Subcutaneous adipose tissue (tissue), 4 donors: ENCODE results near the gene NDUFAF4. TPM values are rescaled to one million over a fixed set of nuclear protein-coding genes. Genes with fewer than 3 reads are reported as not detected.

ENCODE experiments used
- CTCF ChIP-seq: fragments of 450-650 bp; IDR thresholded peaks from one replicate; pipeline ENCODE4 v1.5.1; 2016; ENCODE audit warnings: low read depth, mild to moderate bottlenecking, control low read depth, antibody characterized with exemption, moderate library complexity
- total RNA-seq, 4 donors: library from RNA; depleted of rRNA; stranded (reverse); fragments of >200 nt; gene quantifications; one replicate each; pipeline ENCODE4 v1.1.0, GENCODE V29; 2016

Gene NDUFAF4
- total RNA-seq, 4 donors from 2014 or later: 11.0 to 83.8 (median 15.3) TPM

- no peak for TF ChIP-seq CTCF
These were observed 19.4 kb upstream of the NDUFAF4 start for GRCh38 chr6:96917098-96917497.

DNA sequence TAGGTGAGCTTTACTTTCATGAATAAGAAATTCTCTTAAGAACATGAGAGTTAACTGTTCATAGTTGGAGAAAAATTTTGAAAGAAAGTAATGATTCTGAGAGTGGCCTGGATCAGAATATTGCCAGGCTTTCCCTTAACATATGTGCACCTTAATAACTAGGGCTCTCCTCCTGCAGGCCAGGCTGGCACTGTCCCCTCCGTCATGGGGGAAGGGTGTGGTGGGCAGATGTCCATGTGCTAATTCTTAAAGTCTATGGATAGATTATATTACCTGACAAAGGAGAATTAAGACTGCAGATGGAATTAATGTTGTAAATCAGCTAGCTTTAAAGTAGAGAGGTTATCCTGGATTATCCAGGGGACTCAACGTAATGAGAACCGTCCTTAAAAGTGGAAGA is 15.9 kb upstream of the NDUFAF4 start:
- TF ChIP-seq CTCF: no peak

DNA sequence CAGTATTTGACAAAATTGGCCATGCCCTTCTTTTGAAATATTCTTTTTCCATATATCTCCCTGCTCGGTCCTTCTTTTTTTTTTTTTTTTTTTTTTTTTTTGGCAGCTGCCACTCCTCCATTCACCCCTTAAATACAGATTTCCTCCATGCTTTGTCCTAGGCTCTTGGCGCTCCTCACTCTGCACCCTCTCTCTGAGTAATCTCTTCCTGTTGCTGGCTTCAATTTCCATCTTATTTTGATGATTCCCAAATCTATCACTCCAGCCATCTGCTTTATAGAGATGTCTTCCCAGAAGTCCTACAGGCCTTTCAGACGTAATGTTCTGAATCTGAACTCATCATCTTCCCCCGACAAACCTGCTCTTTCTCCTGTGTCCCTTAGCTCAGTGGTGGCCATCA is 14.1 kb upstream of the NDUFAF4 start:
- no peak for TF ChIP-seq CTCF

DNA sequence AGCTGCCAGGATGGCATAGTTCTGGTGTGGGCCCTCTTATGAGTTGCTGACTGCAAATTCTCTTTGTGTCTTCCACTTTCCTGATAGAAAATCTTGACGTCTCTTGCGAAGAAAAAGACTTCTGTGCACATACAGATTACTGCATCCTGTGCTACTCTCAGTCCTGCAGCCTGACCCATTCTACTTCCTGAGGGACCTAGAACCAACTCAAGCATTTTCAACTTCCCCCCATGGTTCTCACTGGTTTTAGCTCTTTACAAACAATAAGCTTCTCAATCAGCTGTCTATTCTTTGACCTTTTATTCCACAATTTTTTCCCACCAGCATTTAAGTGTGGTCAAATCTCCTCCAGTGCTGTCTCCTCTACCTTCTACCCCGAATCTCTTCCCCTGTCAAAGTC is 13.5 kb upstream of the NDUFAF4 start:
- TF ChIP-seq CTCF: no peak

- TF ChIP-seq CTCF: no peak
These were observed 12.1 kb upstream of the NDUFAF4 start for GRCh38 chr6:96909811-96910210.

GRCh38 chr6:96907498-96907897 is 9.8 kb upstream of the NDUFAF4 start:
- TF ChIP-seq CTCF: no peak

DNA sequence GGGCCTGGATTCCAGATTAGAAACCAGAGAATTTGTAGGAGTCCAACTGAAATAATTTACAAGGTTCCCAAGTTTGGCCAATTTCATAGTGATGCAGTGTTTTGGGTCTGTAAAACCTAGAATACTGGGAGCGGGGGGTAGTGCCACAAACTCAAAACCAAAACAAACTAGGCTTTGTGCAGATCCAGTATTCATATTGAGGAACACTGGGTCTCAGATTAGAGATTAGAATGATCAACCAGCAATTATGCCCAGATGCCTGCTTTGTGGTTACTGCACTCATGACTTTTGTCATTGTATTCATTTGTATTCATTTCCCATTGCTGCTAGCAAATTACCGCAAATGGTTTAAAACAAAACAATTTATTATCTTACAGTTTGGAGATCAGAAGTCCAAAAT is 3.2 kb upstream of the NDUFAF4 start:
- no peak for TF ChIP-seq CTCF

- no peak for TF ChIP-seq CTCF
These were observed 1.8 kb upstream of the NDUFAF4 start for GRCh38 chr6:96899451-96899998.
